Hematopoietic multipotent progenitor cell treated with erythropoietin and hydrocortisone succinate and interleukin-3 and kit ligand, for 8 days (in vitro differentiated cells): ENCODE data around the gene CAPZA1.
"Not testable (repeated sequence)": the region's sequence is repeated elsewhere in the genome, so short reads cannot be mapped to it uniquely, and the experiment has no call there.

Source experiments
- DNase-seq: peaks from one replicate; pipeline ENCODE4 v3.0.0-alpha.2; 2015

Gene CAPZA1

DNA sequence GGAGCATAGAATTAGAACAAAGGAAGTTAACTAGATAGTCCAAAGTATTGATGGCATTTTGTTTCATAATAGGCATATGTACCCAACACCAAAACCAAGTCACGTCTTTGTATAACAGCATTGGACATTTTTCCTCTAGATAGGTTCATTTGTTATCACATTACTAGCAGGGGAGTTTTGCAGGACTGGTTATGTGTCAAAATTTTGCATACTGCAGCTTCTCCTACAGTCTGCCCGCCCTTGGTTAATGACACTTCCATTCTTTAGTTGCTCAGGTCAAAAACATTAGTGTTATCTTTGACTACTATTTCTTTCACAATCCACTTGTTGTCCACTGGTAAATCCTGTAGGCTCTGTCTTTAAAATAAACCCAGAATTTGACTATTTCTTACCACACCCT is 8.9 kb downstream of the CAPZA1 start:
- DNase-seq, result peak; percentile 27

DNA sequence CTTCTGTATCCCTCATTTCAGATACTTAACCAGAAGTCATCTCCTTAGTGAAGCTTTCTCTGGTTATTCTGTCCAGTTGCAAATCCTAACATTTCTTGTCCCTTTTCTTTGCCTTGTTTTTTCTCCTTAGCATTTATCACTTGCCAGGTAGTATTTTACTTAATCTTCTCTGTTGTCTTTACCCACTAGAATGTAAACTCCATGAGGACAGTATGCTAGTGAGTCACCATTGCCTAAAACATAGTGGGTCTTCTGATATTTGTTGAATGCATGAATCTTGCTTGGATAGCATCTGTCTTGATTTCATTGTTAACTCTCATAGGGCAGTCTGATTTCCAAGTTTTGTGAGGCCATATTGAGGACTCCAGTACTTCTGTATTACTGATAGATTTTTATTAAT is 9.6 kb downstream of the CAPZA1 start:
- no peak for DNase-seq

DNA sequence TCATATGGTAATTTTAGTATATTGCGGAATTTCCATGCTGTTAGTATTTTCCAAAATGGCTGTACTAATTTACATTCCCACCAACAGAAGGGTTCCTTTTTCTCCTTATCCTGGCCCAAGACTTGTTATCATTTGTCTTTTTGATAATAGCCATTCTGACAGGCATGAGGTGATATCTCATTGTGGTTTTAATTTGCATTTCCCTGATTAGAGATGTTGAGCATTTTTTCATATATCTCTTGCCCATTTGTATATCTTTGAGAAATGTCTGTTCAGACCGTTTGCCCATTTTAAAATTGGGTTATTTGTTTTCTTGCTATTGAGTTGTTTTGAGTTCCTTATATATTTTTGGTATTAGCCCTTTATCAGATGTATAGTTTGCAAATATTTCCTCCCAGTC is 14.0 kb downstream of the CAPZA1 start:
- DNase-seq, result peak; percentile 67

- no peak for DNase-seq
Observed at GRCh38 chr1:112634367-112634766, 14.7 kb downstream of the CAPZA1 start.

GRCh38 chr1:112636056-112636455 is 16.4 kb downstream of the CAPZA1 start:
- DNase-seq, result no peak

DNA sequence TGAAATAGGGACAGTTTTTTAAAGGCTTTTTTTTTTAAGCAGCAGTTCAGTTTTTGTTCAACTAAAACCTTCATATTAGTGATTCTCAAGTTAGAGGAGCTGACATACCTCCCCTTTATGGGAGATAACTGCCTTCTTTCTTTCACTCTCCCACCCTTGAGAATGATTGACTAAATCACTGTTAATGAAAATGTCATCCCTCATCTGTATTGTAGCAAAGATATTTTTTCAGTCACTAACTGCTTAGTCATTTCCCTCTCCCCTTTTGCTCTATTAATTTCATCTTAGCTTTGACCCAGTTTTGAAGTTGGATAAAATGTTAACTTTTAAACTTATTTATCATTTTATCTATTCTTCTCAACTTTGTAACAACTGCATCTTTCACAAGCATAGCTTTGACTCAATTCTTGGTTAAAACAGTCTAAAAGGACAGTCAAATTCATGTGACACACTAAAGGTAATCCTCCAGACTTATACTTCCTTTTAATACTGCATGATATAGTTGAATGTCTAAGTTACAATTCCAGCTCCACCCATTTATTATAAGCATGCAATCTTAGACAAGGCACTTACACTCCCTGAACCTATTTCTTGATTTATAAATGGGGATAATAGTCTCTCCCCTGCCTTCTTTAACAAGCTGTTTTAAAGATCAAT is 17.1 kb downstream of the CAPZA1 start:
- DNase-seq, result no peak

DNA sequence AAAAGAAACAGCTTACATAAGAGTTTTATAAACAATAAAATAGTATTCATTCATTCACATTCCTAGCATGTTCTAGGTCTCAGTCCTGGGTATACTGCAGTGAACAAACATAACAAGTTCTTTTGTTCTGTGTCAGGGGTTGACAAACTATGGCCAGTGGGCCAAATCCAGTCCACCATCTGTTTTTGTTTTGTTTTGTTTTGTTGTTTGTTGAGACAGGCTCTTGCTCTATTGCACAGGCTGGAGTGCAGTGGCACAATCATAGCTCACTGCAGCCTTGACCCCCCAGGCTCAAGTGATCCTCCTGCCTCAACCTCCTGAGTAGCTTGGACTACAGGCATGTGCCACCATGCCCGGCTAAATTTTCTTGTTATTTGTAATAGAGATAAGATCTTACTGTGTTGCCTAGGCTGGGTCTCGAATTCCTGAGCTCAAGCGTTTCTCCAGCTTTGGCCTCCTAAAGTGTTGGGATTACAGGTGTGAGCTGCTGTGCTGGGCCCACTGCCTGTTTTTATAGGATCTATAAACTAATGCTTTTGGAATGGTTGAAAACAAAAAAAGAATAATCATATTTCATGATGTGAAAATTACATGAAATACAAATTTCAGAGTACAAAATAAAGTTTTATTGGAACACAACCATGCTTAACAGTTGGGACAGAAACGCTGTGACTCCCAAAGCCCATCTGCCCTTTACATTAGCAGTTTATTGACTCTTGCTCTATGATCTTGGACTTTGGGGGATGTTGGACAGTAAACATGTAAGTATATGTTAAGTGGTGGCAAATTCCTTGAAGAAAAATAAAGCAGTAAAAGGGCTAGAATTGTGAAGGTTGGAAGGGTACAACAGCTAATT is 17.9 kb downstream of the CAPZA1 start:
- DNase-seq, result no peak

DNA sequence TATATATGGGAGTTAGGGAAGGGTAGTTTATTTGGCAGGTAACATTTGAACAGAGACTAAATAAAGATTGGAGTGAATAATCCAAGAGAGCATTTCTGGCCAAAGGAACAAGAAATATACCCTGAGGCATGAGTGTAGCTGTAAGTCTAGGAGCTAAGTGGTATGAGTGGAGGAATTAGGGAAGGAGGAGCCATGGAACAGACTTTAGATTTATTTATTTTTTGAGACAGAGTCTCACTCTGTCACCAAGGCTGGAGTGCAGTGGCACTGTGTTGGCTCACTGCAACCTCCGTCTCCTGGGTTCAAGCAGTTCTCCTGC is 18.4 kb downstream of the CAPZA1 start:
- DNase-seq, result no peak

- DNase-seq, result not testable (repeated sequence)
Observed at GRCh38 chr1:112640437-112640836, 20.8 kb downstream of the CAPZA1 start.

DNA sequence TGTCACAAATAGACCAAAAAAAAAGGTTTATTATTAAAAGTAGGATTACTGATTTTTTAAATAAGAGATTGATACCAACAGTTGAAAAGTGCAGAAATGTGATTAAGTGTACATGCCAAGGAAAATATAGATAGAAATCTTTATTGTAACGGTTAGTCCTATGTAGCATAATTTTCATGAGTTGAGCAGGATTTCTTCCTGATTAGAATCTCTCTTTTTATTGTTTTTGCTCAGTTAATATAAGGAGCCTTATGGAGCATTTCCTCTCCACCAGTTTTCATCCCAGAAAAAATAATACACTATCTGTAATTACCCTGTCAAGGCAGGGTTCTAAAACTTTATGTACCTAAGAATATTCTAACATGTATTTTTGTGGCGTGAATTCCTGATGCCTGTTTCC is 23.4 kb downstream of the CAPZA1 start:
- no peak for DNase-seq

DNA sequence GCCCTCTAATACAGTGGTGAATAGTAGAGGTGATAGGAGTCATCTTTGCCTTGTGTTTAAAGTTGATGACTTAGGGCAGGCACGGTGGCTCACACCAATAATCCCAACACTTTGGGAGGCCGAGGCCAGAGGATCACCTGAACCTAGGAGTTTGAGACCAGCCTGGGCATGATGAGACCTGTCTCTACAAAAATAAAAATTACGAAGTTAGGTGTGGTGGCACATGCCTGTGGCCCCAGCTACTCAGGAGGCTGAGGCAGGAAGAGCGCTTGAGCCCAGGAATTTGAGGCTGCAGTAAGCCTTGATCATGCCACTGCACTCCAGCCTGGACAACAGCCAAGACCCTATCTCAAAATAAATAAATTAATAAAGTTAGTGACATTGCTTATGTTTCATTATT is 26.6 kb downstream of the CAPZA1 start:
- DNase-seq, result no peak

DNA sequence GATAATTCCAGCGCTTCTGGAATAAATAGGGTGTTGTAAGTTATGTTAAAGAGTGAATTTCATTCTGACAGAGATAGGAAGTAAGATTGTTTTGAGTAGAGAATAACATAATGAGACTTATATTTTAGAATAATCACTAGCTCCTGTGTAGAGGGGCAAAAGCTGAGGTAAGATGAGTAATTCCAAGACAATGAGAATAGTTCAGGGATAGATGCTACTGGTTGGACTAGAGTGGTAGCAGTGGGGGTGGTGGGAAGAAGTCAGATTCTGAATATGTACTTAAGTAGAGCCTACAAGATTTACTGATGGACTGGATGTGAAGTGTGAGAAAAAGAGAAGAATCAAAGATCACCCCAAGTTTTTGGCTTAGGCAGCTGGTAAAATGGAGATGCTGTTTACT is 31.6 kb downstream of the CAPZA1 start:
- DNase-seq, result no peak

GRCh38 chr1:112665857-112666256 is 46.2 kb downstream of the CAPZA1 start:
- DNase-seq, result no peak

- DNase-seq, result no peak
Observed at GRCh38 chr1:112666946-112667345, 47.3 kb downstream of the CAPZA1 start.

GRCh38 chr1:112672009-112672408 is 52.4 kb downstream of the CAPZA1 start:
- no peak for DNase-seq

DNA sequence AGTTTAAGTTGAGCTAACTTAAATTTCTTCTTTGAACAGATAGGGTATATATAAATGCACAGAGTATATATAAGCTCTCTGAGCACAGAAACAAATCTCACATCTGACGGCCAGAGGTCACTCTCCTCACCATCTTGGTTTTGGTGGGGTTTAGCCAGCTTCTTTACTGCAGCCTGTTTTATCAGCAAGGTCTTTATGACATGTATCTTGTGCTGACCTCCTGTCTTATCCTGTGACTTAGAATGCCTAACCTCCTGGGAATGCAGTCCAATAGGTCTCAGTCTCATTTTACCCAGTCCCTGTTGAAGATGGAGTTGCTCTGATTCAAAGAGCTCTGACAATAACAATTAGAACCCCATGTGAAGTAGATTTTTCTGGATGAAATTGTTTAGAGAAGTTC is 53.2 kb downstream of the CAPZA1 start:
- DNase-seq, result no peak

- DNase-seq, result peak; percentile 46
Observed at GRCh38 chr1:112673592-112674439, 54.2 kb downstream of the CAPZA1 start.

GRCh38 chr1:112674440-112674985 is 54.9 kb downstream of the CAPZA1 start, which contains the start of gene MOV10:
TSS of gene MOV10 (plus strand) at chr1:112674659. CDS start at chr1:112674913, 254 bp downstream.
- DNase-seq, result peak; percentile 79

DNA sequence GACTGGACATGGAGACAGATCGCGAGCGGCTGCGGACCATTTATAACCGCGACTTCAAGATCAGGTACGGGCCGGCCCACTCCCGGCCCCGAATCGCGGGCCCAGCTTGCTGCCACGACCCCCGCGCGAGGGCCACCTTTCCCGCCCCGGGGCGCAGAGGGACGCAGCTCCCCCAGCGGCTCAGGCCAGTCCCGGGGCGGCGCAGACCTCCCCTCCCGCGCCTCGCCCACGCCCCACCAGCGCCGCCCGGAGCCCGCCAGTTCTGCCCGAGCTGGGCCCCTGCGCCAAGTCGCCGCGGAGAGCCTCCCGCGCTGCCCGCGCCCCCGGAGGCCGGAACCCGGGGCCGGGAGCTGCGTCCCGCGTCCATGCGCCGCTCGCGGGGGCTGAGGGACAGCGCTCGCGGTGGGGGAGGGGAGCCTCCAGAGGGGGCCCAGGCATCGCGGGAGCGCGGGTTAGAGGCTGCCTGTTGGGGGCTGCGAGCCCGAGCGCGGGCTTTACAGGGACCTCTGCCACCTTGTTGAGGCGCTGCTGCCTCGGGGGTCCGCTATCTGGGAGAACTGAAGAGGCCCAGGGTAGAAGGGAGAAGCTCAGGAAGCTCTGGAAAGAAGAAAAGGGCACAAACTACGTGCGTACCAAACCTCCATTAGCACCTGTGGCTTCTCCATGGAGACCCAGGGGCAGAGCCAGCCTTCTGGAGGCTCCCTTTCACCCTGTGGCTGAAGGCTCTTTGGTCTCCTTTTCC is 55.5 kb downstream of the CAPZA1 start:
- DNase-seq, result peak; percentile 18

DNA sequence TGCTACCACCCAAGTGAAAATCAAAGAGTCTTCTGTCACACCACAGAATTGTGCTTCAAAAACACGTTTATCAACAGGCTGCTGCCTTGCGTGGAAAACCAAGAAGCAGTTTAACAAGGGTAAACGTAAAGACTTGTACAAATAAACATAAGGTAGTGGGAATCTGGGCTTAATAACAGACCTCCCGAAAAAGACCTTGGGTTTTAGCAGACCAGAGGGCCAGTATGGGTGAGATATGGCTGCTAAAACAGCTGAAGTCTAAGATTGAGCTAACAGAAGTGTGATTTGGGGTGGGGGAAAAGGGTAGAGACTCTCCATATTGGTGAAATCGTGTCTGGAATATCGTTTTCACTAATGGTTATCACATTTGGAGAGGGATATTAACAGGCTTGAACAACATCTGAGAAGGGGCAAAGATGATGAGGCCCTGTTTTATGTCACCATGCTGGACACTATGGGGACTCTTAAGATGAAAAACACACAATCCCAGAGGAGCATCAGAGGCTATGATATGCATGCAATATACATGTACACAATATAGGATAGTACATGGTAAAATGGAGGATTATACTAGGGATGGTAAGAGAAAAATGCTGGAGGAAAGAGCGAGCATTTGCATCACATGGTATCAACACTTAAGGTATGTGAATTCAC is 56.2 kb downstream of the CAPZA1 start:
- no peak for DNase-seq

DNA sequence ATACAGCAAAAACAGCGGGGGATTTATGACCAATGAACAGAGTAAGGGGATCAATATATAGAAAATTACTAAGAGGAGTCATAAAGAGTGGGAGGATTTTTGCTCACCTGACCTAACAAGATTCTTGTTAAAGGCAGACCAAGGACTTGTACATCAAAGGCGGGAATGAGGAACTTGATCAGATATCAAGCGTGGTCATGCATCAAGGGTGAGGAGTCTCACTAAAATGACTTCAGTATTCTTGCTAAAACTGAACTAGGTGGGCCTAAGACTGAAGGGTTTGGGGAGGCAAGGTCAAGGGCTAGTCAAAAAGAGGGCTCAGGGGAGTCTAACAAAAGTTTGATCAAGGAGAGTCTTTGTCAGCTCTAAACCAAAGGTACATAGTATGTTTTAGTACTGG is 56.9 kb downstream of the CAPZA1 start:
- DNase-seq, result peak; percentile 48

DNA sequence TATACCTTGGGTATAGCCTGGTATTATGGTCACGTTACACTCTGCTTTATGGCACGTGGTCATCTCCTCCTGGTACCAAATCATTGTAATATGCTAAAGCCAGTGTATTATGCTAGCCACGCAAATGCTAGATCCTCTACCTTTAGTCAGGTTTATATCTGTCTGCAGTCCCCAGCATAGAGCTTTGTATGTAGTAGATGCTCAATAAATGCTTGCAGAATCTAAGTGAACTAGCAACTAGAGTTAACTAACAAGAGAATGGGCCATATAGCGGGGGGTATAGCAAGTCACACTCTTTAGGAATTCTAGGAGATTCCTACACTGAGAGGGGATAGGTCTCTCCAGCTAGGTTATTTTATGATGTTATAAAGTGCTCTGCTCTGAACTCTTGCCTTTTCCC is 57.9 kb downstream of the CAPZA1 start:
- no peak for DNase-seq
